NCI-H82 treated with DMSO at 0.1 percent for 48 hours (cell line): ENCODE results near the gene RDH11.

ENCODE experiments used
- DNase-seq: peaks from one replicate; lab custom pipeline; 2025; ENCODE audit not compliant: unreplicated experiment; lab: John Stamatoyannopoulos, UW

The RDH11 gene

GRCh38 chr14:67650694-67651093 lies 44.9 kb downstream of the RDH11 start:
- no peak for DNase-seq

DNA sequence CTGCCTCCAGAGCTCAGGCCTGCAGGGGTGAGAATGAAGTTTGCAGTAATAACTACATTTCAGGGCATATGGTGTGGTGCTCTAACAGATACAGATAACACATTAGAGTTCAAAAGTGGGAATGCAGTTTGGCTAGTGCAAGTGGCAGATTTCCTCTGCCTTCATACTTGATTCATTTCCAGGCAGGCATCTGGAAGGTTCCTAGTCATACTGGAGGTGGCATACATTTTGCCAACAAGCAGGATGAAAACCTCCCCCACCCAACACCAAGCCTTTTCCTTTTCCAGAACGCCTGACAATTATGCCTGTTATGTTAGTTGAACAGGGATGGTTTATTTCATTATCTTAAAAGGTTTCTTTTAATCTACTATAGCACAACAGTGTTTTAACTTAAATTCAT lies 45.4 kb downstream of the RDH11 start:
- DNase-seq, result no peak

DNA sequence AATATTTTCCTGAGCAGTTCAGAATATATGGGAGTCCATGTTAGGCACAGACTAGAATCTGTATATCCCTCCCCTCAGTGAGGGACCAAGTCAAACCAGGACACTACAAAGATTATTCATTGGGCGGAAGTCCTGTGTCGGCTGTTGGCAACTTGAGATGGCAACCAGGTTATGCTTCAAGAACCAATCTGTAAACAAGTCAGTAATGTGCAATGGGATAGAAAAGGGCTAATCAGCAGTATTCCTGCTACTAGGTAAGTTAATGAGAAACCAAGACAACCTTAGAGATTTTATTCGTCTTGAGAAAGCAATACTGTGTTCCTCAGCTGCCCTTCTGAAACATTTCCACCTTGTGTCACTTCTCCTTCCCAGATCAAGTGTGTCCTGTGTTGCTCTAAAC lies 49.4 kb downstream of the RDH11 start:
- DNase-seq, result no peak

GRCh38 chr14:67645414-67645813 lies 50.1 kb downstream of the RDH11 start:
- no peak for DNase-seq

- DNase-seq, result no peak
These were observed 51.1 kb downstream of the RDH11 start for GRCh38 chr14:67644428-67644827.

DNA sequence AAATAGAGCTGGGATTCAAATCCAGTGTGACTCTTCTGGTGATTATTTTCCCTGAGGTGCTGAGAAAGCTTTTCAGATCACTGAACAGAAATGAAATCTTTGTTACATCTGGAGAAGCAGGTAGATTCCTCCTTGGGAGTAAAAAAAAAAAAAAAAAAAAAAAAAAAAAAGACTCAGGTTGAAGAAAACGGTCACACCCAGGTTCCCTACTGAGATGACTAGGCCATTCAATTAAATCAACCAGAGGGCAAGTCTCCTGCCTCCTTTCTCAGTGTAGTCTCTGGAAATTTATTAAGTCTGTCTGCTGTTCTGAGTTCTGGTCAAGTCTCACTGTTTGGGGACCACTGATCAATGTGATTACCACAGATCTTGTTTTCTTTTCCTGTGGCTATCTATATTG lies 51.9 kb downstream of the RDH11 start:
- DNase-seq, result no peak

DNA sequence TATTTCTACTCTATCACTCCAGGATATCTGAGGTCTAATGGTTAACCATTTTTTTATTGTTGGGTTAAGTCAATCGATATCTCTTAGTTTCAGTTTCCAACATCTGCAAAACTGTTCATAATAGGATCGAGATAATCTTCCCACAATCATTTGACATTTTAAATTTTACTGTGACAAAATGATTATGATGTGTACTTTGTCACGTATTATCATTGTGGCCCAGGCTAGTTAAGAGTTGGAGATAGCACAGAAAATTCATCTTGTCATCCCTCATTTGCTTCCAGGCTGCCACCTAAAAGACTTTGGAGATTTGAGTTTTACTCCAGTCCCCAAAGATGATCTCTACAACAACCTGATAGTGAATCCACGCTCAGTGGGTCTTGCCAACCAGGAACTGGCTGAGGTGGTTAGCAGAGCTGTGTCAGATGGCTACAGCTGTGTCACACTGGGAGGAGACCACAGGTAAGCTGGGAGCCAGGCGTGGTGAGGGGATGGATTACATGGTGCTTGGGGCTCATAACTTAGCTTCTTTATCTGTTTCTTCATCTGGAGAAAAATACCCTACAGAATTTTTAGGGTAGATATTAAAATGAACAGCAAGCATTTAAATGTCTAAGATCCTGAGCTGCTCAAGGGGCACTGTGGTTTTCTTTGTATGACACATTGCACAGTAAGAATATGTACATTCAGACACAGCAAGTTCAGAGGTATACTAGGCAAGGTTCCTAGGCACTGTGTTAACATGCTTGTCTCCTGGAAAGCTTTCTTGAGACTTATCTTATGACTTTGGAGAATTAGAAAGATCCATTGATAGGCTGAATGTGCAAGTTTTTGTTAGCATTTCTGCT lies 53.4 kb downstream of the RDH11 start:
- no peak for DNase-seq

DNA sequence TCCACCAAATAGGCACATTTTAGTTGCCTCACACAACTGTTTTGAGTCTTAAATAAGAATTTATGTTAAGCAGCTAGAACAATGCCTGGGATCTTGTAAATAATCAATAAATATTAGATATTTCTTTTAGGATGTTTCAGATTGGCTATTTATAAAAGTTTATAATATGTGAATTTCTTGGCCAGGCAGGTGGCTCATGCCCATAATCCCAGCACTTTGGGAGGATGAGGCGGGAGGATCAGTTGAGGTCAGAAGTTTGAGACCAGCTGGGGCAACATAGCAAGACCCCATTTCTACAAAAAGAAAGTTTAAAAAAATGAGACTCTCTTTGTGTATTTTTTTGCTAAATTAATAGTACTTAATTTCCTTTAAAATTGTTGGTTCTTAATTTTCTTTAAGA lies 54.1 kb downstream of the RDH11 start:
- DNase-seq, result no peak

DNA sequence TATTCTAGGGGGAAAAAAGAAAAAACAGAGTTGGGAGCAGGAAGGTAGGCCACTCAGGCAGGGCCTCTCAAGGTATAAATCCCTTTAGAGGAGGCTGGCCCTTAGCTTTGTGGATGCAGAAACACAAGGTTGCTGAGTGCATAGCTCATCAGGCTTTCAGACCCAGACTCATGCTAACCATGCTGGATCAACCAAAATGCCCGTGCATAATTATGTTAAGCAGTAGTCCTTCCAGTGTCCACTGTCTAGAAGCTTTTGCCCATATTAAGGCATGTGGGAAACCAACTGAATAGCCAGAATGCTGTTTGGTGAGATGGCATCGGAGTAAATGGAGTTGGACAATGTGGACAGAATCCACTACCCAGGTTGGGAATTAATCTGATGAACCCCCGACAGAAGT lies 56.9 kb downstream of the RDH11 start:
- no peak for DNase-seq

DNA sequence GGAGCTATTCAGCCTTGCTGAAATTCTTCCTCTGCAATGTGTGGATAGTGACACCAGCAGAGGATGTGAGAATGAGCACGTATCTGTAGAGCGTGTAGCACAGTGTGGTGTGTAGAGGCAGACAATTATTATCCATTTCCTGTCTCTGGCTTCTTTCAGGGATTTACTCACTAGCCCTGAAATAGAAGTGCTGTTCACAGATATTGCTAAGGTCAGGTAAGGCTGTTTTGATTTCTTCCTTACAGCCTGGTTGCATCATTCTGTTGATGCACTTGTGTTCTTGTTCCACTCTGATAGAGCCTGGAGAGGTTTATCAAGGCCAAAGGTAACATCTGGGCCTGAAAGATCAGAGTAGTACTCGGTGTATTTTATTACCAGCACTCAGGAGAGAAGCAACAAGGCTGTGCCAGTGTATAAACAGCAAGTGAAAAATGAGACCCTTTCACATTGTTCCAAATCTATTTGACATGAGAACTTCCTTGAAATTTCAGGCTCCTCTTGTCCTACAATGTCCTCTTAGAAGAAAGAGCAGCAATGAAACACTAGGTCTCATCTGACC lies 59.1 kb downstream of the RDH11 start:
- DNase-seq, result no peak

GRCh38 chr14:67633451-67634147 lies 62.0 kb downstream of the RDH11 start:
- DNase-seq, result no peak

GRCh38 chr14:67630938-67631337 lies 64.6 kb downstream of the RDH11 start:
- DNase-seq, result no peak

- DNase-seq, result no peak
These were observed 65.4 kb downstream of the RDH11 start for GRCh38 chr14:67630186-67630585.

GRCh38 chr14:67627519-67627918 lies 68.0 kb downstream of the RDH11 start:
- no peak for DNase-seq
